Liver (tissue), 3 donors: ENCODE results near the gene AEBP1.

ENCODE experiments used
- EGR1 ChIP-seq, 2 donors: IDR thresholded peaks; 2 replicates each; pipeline ENCODE4 v1.6.1; 2016 to 2018; ENCODE audit warnings: antibody characterized with exemption in 2 of 2, low read depth in 2 of 2
- FOXA2 ChIP-seq: IDR thresholded peaks from 2 replicates; pipeline ENCODE4 v1.6.1; 2016; ENCODE audit warnings: antibody characterized with exemption
- GABPA ChIP-seq, 2 donors: IDR thresholded peaks in 1 of 2; conservative IDR thresholded peaks in 1 of 2; 2 replicates each; pipeline ENCODE4 v1.6.1; 2016; ENCODE audit warnings: antibody characterized with exemption in 2 of 2, mild to moderate bottlenecking in 1 of 2, moderate library complexity in 1 of 2
- JUND ChIP-seq, 2 donors: IDR thresholded peaks; 2 replicates each; pipeline ENCODE4 v1.6.1; 2016; ENCODE audit warnings: antibody characterized with exemption in 2 of 2
- RAD21 ChIP-seq, 2 donors: IDR thresholded peaks; 2 replicates each; pipeline ENCODE4 v1.6.1; 2016; ENCODE audit warnings: antibody characterized with exemption in 2 of 2, mild to moderate bottlenecking in 2 of 2
- SP1 ChIP-seq: IDR thresholded peaks from 2 replicates; pipeline ENCODE4 v1.6.1; 2018; ENCODE audit warnings: antibody characterized with exemption, mild to moderate bottlenecking
- TF ChIP-seq, protein P1 (sequence below): fragments of 150-350 bp; IDR thresholded peaks from 2 replicates; pipeline ENCODE4 v1.5.1; 2017; ENCODE audit warnings: improper control_type of control experiment, low read depth, low read length; ENCODE audit not compliant: missing input control
- TF ChIP-seq, protein P2 (sequence below): IDR thresholded peaks from 2 replicates; pipeline ENCODE4 v1.6.1; 2016; ENCODE audit warnings: antibody characterized with exemption, mild to moderate bottlenecking
- TF ChIP-seq, protein P3 (sequence below): IDR thresholded peaks from 2 replicates; pipeline ENCODE4 v1.6.1; 2016; ENCODE audit warnings: antibody characterized with exemption
- donor health status: healthy.
- donor health status: healthy.

DNA sequence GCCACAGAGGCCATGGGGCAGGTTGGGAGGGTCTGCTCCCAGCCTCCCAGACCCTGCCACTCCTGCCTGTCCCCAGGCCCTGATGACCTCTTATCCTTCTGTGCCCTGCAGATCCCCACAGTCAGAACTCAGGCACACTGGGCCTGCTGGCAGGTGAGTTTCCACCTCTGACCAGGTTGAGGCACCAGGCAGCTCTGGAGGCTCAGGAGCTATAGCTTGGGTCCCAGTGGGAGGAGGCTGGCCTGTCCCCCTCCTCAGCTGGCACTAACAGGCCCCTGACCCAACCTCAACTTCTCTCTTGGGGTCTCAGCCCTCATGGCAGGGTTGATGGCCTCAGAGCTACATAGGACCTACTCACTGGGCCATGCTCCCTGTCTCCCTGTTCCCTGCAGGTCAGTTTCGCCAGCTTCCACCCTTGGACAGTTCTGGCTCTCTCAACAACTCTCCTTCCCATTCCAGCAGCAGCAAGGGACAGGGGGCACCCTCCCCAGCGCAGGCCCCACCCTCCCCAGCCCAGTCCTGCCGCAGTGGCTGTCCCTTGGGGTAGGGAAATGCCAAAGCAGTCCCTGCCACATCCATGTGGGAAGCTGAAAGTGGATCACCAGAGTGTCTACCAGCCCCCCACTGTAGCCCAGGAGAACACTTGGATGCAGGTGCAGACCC, 2.7 kb upstream of the AEBP1 start:
- TF ChIP-seq, protein P1, sequence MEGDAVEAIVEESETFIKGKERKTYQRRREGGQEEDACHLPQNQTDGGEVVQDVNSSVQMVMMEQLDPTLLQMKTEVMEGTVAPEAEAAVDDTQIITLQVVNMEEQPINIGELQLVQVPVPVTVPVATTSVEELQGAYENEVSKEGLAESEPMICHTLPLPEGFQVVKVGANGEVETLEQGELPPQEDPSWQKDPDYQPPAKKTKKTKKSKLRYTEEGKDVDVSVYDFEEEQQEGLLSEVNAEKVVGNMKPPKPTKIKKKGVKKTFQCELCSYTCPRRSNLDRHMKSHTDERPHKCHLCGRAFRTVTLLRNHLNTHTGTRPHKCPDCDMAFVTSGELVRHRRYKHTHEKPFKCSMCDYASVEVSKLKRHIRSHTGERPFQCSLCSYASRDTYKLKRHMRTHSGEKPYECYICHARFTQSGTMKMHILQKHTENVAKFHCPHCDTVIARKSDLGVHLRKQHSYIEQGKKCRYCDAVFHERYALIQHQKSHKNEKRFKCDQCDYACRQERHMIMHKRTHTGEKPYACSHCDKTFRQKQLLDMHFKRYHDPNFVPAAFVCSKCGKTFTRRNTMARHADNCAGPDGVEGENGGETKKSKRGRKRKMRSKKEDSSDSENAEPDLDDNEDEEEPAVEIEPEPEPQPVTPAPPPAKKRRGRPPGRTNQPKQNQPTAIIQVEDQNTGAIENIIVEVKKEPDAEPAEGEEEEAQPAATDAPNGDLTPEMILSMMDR: no peak
- TF ChIP-seq SP1 (no peak), RAD21 (IDR thresholded peaks at IDR 0.05) (no peak), FOXA2 (no peak), GABPA (IDR thresholded peaks at IDR 0.05 in 1 of 2, conservative IDR thresholded peaks at IDR 0.05 in 1 of 2) (no peak), JUND (IDR thresholded peaks at IDR 0.05) (no peak), EGR1 (IDR thresholded peaks at IDR 0.05; ENCODE audit: low read depth in 2 of 2) (no peak)
- TF ChIP-seq, protein P2, sequence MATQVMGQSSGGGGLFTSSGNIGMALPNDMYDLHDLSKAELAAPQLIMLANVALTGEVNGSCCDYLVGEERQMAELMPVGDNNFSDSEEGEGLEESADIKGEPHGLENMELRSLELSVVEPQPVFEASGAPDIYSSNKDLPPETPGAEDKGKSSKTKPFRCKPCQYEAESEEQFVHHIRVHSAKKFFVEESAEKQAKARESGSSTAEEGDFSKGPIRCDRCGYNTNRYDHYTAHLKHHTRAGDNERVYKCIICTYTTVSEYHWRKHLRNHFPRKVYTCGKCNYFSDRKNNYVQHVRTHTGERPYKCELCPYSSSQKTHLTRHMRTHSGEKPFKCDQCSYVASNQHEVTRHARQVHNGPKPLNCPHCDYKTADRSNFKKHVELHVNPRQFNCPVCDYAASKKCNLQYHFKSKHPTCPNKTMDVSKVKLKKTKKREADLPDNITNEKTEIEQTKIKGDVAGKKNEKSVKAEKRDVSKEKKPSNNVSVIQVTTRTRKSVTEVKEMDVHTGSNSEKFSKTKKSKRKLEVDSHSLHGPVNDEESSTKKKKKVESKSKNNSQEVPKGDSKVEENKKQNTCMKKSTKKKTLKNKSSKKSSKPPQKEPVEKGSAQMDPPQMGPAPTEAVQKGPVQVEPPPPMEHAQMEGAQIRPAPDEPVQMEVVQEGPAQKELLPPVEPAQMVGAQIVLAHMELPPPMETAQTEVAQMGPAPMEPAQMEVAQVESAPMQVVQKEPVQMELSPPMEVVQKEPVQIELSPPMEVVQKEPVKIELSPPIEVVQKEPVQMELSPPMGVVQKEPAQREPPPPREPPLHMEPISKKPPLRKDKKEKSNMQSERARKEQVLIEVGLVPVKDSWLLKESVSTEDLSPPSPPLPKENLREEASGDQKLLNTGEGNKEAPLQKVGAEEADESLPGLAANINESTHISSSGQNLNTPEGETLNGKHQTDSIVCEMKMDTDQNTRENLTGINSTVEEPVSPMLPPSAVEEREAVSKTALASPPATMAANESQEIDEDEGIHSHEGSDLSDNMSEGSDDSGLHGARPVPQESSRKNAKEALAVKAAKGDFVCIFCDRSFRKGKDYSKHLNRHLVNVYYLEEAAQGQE: no peak
- TF ChIP-seq, protein P3, sequence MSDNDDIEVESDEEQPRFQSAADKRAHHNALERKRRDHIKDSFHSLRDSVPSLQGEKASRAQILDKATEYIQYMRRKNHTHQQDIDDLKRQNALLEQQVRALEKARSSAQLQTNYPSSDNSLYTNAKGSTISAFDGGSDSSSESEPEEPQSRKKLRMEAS: no peak
